ENCODE data around the gene HOXC12. TPM values are rescaled to one million over a fixed set of nuclear protein-coding genes. Genes with fewer than 3 reads are reported as not detected.

HOXC12 gene
- polyA plus RNA-seq, 3 donors from 2014 or later: not detected

DNA sequence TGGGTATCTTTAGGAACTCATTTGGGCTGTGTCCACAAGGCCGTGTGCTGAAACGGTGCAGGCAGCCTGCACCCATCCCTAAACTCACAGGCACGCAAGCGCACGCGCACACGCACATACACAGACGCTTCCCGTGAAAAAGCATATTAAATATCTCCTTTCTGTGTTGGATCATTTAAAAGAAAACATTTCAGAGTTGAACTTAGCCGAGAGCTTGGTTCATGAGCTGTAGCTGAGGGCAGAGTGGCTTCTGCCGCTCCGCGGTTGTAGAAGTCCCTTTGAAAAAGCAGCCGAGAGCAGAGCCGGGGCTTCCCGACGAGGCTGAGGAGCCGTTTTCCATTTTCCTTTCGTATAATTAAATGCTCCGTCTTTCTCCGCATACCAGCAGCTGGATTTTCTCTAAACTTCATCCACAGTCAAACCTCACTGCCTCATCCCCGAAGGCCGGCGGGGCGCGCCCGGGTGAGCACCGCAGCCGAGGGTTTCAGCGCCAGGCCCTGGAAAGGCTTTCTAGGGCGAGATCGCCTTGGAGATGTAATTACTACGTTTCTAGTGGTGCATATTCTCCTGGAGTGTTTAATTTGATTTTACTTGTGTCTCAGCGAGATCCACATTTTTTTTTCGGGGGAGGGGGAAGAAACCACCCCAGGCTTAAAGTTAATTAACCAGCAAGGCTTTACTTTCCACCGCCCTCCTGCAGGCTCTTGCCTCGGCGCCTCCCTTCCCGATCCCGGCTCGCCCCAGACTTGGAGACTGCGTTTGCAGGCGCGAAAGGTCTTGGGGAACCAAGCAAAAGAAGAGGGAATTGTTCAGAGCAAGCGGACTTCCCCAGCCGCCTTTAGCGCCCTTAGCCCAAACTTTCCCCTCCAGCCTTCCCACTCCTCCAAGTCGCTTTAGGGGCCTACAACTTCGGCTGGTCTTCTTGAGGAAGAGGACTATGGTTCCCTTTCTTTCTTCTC lies 19.0 kb upstream of the HOXC12 start:
- peak overlapping the region in 1 of 5 donors; percentile 27 for H3K4me3 Mint-ChIP-seq
- peaks cover 42 to 60% (median 56%) of the 10 kb centered on the region in 3 donors for H3K27me3 Mint-ChIP-seq (ENCODE audit: low read depth in 3 of 3)
- peaks cover 0 to 3% (median 0%) of the 10 kb centered on the region in 3 donors for H3K36me3 Mint-ChIP-seq
- DNase-seq: no peak
- no peaks in the 10 kb centered on the region for H3K9me3 Mint-ChIP-seq
- H3K4me1 Mint-ChIP-seq: peaks cover 0 to 4% of the 10 kb centered on the region in 2 donors
- no peak overlapping the region for H3K27ac Mint-ChIP-seq

DNA sequence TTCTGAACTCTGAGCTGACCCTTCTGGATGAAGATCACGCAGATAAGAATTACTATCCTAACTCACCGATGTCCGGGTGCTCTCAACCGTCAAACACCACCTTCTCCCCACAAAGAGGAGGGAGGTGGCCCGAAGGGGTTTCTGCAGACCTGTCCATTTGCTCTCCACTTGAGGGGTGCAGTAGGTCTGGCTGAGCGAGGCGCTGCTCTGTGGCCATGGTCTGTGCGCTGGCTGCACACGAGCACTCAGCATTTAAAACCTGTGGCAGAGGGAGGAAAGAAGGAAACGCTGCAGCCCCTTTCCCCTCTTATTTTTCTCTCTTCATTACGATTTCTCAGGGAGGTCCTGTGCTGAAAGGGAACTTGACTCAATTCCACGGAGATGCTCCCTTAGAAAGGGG lies 17.6 kb upstream of the HOXC12 start:
- no peak for DNase-seq
- H3K27ac Mint-ChIP-seq: no peak overlapping the region

GRCh38 chr12:53937596-53938325 lies 16.9 kb upstream of the HOXC12 start:
- H3K9me3 Mint-ChIP-seq: no peaks in the 10 kb centered on the region
- no peak for DNase-seq
- H3K36me3 Mint-ChIP-seq: peaks cover 0 to 3% (median 0%) of the 10 kb centered on the region in 3 donors
- H3K27ac Mint-ChIP-seq: no peak overlapping the region
- peaks cover 38 to 60% (median 53%) of the 10 kb centered on the region in 3 donors for H3K27me3 Mint-ChIP-seq (ENCODE audit: low read depth in 3 of 3)
- H3K4me1 Mint-ChIP-seq: peaks cover 0 to 4% of the 10 kb centered on the region in 2 donors
- H3K4me3 Mint-ChIP-seq: peak overlapping the region in 1 of 5 donors; percentile 63

More for the DNA sequence above, 17.6 kb upstream of the HOXC12 start:
- Mint-ChIP-seq H3K4me3 (peak overlapping the region in 2 of 5 donors; percentile 7 to 63), H3K4me1 (peaks cover 0 to 4% of the 10 kb centered on the region in 2 donors), H3K36me3 (peaks cover 0 to 3% (median 0%) of the 10 kb centered on the region in 3 donors), H3K9me3 (no peaks in the 10 kb centered on the region), H3K27me3 (ENCODE audit: low read depth in 3 of 3) (peaks cover 38 to 60% (median 56%) of the 10 kb centered on the region in 3 donors)

GRCh38 chr12:53938326-53939140 lies 16.2 kb upstream of the HOXC12 start, which contains the start of gene HOXC13:
Gene HOXC13 (plus strand): TSS chr12:53938831. CDS start chr12:53938907, 76 bp downstream.
- peak within 1 kb of the TSS in 4 of 5 donors; percentile 12 to 52 (median 42) for H3K4me3 Mint-ChIP-seq
- DNase-seq: peak in 1 of 3 donors; percentile 24
- H3K27me3 Mint-ChIP-seq (ENCODE audit: low read depth in 3 of 3): peaks cover 33 to 62% (median 55%) of the 10 kb centered on the region in 3 donors
- peaks cover 0 to 3% (median 0%) of the 10 kb centered on the region in 3 donors for H3K36me3 Mint-ChIP-seq
- H3K4me1 Mint-ChIP-seq: peaks cover 0 to 4% of the 10 kb centered on the region in 2 donors
- H3K27ac Mint-ChIP-seq: no peak within 1 kb of the TSS
- H3K9me3 Mint-ChIP-seq: no peaks in the 10 kb centered on the region

DNA sequence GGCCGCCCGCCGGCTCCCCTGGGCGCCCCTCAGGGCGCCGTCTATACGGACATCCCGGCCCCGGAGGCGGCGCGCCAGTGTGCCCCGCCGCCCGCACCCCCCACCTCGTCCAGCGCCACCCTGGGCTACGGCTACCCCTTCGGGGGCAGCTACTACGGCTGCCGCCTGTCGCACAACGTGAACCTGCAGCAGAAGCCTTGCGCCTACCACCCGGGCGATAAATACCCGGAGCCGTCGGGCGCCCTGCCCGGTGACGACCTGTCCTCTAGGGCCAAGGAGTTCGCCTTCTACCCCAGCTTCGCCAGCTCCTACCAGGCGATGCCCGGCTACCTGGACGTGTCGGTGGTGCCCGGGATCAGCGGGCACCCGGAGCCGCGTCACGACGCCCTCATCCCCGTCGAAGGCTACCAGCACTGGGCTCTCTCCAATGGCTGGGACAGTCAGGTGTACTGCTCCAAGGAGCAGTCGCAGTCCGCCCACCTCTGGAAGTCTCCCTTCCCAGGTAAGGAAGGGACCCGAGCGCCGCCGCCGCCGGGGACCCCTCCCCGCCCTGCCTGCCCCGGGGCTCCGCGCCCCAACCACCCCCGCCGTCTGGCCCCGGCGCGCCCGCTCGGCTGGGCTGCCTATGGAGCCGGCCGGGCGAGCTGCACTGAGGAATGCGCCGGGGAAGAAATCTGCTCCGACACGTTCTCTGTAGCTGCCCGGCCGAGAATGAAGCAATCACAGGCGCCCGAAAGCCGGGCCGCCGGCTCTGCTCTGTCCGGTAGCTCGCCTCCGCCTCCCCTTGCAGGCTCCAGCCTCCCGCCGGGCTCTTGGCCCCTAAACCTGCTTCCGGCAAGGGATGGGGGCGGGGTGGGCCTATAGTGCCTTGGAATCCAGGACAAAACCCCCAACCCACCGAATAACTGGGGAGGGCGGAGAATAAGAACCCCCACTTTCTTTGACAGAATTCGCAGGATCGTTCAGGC lies 15.3 kb upstream of the HOXC12 start:
- H3K36me3 Mint-ChIP-seq: peaks cover 0 to 3% (median 0%) of the 10 kb centered on the region in 3 donors
- DNase-seq: no peak
- H3K9me3 Mint-ChIP-seq: no peaks in the 10 kb centered on the region
- H3K27ac Mint-ChIP-seq: no peak overlapping the region
- peaks cover 33 to 64% (median 51%) of the 10 kb centered on the region in 3 donors for H3K27me3 Mint-ChIP-seq (ENCODE audit: low read depth in 3 of 3)
- peaks cover 0 to 4% of the 10 kb centered on the region in 2 donors for H3K4me1 Mint-ChIP-seq
- H3K4me3 Mint-ChIP-seq: no peak overlapping the region

DNA sequence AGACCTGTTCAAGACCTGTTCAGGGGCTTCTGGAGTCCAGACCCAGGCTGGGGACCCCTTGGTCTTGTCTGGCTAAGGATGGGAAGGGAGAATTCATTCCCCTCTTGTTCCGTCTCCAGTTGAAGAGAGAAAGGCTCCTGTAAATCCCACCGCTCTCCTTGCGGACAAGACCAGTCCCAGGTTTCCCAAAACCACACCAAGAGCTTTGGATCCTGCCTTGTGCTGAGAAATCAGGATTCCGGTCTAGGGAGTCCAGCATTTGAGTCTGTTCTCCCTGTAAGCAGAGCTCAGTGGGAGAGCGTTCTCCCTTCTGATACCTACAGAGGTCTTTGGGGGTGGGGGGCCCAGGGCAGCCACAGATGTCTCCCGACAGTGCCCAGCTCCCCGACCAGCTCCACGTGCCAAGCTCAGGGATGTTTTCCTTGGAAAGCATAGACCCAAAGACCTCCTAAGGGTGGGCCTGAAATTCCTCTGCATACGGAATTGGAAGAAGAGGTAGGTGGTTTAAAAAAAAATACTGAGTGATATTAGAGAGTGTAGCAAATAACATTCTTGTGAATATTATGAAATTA lies 14.2 kb upstream of the HOXC12 start:
- H3K27ac Mint-ChIP-seq: no peak overlapping the region
- peaks cover 0 to 4% of the 10 kb centered on the region in 2 donors for H3K4me1 Mint-ChIP-seq
- peaks cover 31 to 62% (median 50%) of the 10 kb centered on the region in 3 donors for H3K27me3 Mint-ChIP-seq (ENCODE audit: low read depth in 3 of 3)
- no peak for DNase-seq
- H3K36me3 Mint-ChIP-seq: peaks cover 0 to 3% (median 0%) of the 10 kb centered on the region in 3 donors
- H3K9me3 Mint-ChIP-seq: peaks cover 0 to 2% (median 0%) of the 10 kb centered on the region in 6 donors
- H3K4me3 Mint-ChIP-seq: no peak overlapping the region

GRCh38 chr12:53941187-53941586 lies 13.5 kb upstream of the HOXC12 start:
- Mint-ChIP-seq H3K27me3 (ENCODE audit: low read depth in 3 of 3) (peaks cover 29 to 60% (median 50%) of the 10 kb centered on the region in 3 donors), H3K36me3 (peaks cover 0 to 2% (median 0%) of the 10 kb centered on the region in 3 donors), H3K4me1 (peaks cover 0 to 4% of the 10 kb centered on the region in 2 donors), H3K9me3 (peaks cover 0 to 2% (median 0%) of the 10 kb centered on the region in 6 donors), H3K4me3 (no peak overlapping the region), H3K27ac (no peak overlapping the region)
- no peak for DNase-seq

- Mint-ChIP-seq H3K4me1 (peaks cover 0 to 4% of the 10 kb centered on the region in 2 donors), H3K9me3 (peaks cover 0 to 2% (median 0%) of the 10 kb centered on the region in 6 donors), H3K36me3 (no peaks in the 10 kb centered on the region), H3K27ac (no peak overlapping the region), H3K27me3 (ENCODE audit: low read depth in 3 of 3) (peaks cover 31 to 60% (median 52%) of the 10 kb centered on the region in 3 donors), H3K4me3 (no peak overlapping the region)
- DNase-seq: no peak
These were observed 13.0 kb upstream of the HOXC12 start for GRCh38 chr12:53941750-53942149.

DNA sequence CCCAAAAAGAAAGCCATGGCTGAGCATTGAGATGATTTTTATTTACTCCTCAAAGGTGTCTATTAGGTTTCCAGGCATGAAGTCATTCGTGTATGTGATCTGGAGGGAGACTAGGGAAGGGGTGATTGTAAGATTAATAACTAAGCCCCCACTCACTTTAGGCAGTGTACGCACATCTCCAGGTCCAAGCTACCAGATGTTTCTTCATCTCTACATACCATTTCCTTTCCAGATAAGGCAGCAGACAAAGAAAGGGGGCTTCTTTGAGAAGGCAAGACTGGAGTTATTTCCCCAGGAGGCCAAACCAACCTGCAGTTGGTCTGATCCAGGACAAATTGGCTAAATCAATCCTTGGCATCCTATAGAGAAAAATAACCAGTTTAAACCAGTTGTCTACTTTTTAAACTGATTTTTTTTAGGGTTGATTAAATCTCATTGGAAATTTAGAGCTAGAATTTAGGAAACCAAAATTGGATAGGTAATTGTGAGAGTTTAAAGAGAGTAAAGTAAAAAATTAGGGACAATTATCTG lies 12.2 kb upstream of the HOXC12 start:
- Mint-ChIP-seq H3K9me3 (peaks cover 0 to 2% (median 0%) of the 10 kb centered on the region in 6 donors), H3K27me3 (ENCODE audit: low read depth in 3 of 3) (peaks cover 25 to 54% (median 44%) of the 10 kb centered on the region in 3 donors), H3K4me1 (peaks cover 0 to 4% of the 10 kb centered on the region in 2 donors), H3K4me3 (no peak overlapping the region), H3K36me3 (no peaks in the 10 kb centered on the region), H3K27ac (no peak overlapping the region)
- no peak for DNase-seq

DNA sequence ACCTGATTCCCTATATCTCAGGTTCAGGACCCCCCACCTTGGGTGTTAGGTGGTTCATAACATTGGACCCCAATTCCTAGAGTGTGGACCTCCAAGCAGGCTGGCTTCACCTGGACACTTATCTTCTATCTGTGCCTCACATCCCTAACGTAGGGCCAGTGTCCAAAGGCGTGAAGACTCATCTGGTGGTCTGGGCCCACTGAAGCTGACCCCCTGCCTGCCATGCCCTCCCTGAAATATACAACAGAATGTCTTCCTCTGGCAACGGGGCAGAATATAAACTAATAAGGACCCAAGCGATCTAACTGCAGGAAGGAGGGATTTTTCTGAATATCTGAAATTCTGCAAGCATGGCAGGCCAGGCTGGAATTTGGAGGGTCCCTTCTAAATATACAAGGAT lies 10.5 kb upstream of the HOXC12 start:
- H3K27ac Mint-ChIP-seq: no peak overlapping the region
- H3K4me1 Mint-ChIP-seq: no peaks in the 10 kb centered on the region
- peaks cover 26 to 53% (median 51%) of the 10 kb centered on the region in 3 donors for H3K27me3 Mint-ChIP-seq (ENCODE audit: low read depth in 3 of 3)
- no peaks in the 10 kb centered on the region for H3K36me3 Mint-ChIP-seq
- no peak for DNase-seq
- peaks cover 0 to 5% (median 0%) of the 10 kb centered on the region in 6 donors for H3K9me3 Mint-ChIP-seq
- no peak overlapping the region for H3K4me3 Mint-ChIP-seq

DNA sequence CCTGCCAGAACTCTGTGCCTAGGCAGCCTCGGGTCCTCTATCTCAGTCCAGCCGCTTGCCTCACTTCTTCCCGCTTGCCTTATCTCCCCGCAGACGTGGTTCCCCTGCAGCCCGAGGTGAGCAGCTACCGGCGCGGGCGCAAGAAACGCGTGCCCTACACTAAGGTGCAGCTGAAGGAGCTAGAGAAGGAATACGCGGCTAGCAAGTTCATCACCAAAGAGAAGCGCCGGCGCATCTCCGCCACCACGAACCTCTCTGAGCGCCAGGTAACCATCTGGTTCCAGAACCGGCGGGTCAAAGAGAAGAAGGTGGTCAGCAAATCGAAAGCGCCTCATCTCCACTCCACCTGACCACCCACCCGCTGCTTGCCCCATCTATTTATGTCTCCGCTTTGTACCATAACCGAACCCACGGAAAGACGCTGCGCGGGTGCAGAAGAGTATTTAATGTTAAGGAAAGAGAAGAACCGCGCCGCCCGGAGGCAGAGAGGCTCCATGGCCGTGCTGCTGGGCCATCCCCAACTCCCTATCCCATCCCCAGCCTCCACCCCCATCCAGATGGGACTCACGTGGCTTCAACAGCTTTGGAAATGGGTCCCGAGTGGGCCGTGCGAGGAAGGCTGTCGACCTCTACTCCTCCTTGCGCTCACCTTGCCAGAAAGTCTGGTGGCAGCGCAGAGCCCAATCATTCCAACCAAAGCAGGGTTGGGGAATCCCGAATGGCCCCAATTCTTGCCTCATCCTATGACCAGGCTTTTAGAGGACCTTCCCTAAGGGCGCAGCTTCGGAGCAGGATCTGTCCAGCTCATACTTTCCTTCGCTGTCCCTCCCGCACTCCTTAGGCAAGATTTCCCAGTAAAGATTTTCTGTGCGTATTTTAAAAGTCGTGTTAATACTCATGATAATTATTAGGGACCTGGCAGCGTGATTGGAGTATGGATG lies 9.5 kb upstream of the HOXC12 start:
- peaks cover 30 to 53% (median 52%) of the 10 kb centered on the region in 3 donors for H3K27me3 Mint-ChIP-seq (ENCODE audit: low read depth in 3 of 3)
- no peak overlapping the region for H3K4me3 Mint-ChIP-seq
- H3K27ac Mint-ChIP-seq: no peak overlapping the region
- no peak for DNase-seq
- H3K9me3 Mint-ChIP-seq: peaks cover 0 to 5% (median 0%) of the 10 kb centered on the region in 6 donors
- no peaks in the 10 kb centered on the region for H3K36me3 Mint-ChIP-seq
- H3K4me1 Mint-ChIP-seq: no peaks in the 10 kb centered on the region

All from immature natural killer cell (primary cell).